Chondrocyte (in vitro differentiated cells): ENCODE data around the gene SMAP1. TPM values are rescaled to one million over a fixed set of nuclear protein-coding genes. Genes with fewer than 3 reads are reported as not detected.

Source experiments
- DNase-seq: peaks from one replicate; pipeline ENCODE4 v3.0.0; 2021; ENCODE audit warnings: mixed read lengths, low spot score
- H3K27ac Mint-ChIP-seq: one replicate; pipeline ENCODE4 v1.8.0; 2021; ENCODE audit warnings: mild to moderate bottlenecking, moderate library complexity, mixed read lengths; ENCODE audit not compliant: unreplicated experiment
- H3K27me3 Mint-ChIP-seq: 2 replicates; pipeline ENCODE4 v1.8.0; 2021; ENCODE audit warnings: low read depth, mixed read lengths
- H3K36me3 Mint-ChIP-seq: 2 replicates; pipeline ENCODE4 v1.8.0; 2021; ENCODE audit warnings: low read depth, mixed read lengths
- H3K4me1 Mint-ChIP-seq: 2 replicates; pipeline ENCODE4 v1.8.0; 2021; ENCODE audit warnings: low read depth, mild to moderate bottlenecking, mixed read lengths
- H3K4me3 Mint-ChIP-seq: one replicate; pipeline ENCODE4 v1.8.0; 2021; ENCODE audit warnings: mild to moderate bottlenecking, moderate library complexity, mixed read lengths; ENCODE audit not compliant: unreplicated experiment
- H3K9me3 Mint-ChIP-seq: 2 replicates; pipeline ENCODE4 v1.8.0; 2021; ENCODE audit warnings: low read depth, mixed read lengths
- CTCF ChIP-seq: fragments of 200-600 bp; sonication (generic); IDR thresholded peaks from 2 replicates; pipeline ENCODE4 v1.5.0; 2021; ENCODE audit warnings: antibody characterized with exemption, mild to moderate bottlenecking, moderate library complexity
- long read RNA-seq: library from polyadenylated mRNA; stranded (forward); transcript quantifications from one replicate; pipeline ENCODE4 v2.0.0, GENCODE V29; 2021
- total RNA-seq: library from RNA; stranded (reverse); gene quantifications from 3 replicates; pipeline ENCODE4 v1.2.1, GENCODE V29; 2021

SMAP1 gene
- 23.8 to 27.2 TPM (median 27.1 TPM) in 3 replicates for total RNA-seq
- long read RNA-seq, transcript SMAP1-201 (10 exons, 2,403 nt) = major isoform, 43 of 48 reads
- long read RNA-seq, partial matches to known transcripts = 2 of 48 reads
- long read RNA-seq, other reads (novel, unspliced or antisense) = 3 of 48 reads

- Mint-ChIP-seq H3K9me3 (no peaks in the 10 kb centered on the region), H3K4me1 (peaks cover 33% of the 10 kb centered on the region), H3K27ac (peak within 1 kb of the TSS; percentile 89), H3K4me3 (peak within 1 kb of the TSS; percentile 79), H3K27me3 (no peaks in the 10 kb centered on the region), H3K36me3 (no peaks in the 10 kb centered on the region)
- TF ChIP-seq CTCF = peak; percentile 26
- DNase-seq = peak; percentile 96
Measured at GRCh38 chr6:70667711-70668498, at the start of gene SMAP1. SMAP1 (plus strand) TSS chr6:70667883; CDS start chr6:70668024, 141 bp downstream.

- no peaks in the 10 kb centered on the region for H3K27me3 Mint-ChIP-seq
- H3K4me3 Mint-ChIP-seq = no peak overlapping the region
- H3K27ac Mint-ChIP-seq = no peak overlapping the region
- no peak for DNase-seq
- H3K4me1 Mint-ChIP-seq = no peaks in the 10 kb centered on the region
- no peaks in the 10 kb centered on the region for H3K36me3 Mint-ChIP-seq
- no peak for TF ChIP-seq CTCF
- no peaks in the 10 kb centered on the region for H3K9me3 Mint-ChIP-seq
Measured at GRCh38 chr6:70620746-70621145, 46.9 kb upstream of the SMAP1 start.

GRCh38 chr6:70622461-70622860, 45.2 kb upstream of the SMAP1 start:
- no peak for TF ChIP-seq CTCF
- no peaks in the 10 kb centered on the region for H3K27me3 Mint-ChIP-seq
- H3K4me1 Mint-ChIP-seq = no peaks in the 10 kb centered on the region
- no peak overlapping the region for H3K4me3 Mint-ChIP-seq
- no peaks in the 10 kb centered on the region for H3K36me3 Mint-ChIP-seq
- DNase-seq = no peak
- no peak overlapping the region for H3K27ac Mint-ChIP-seq
- H3K9me3 Mint-ChIP-seq = no peaks in the 10 kb centered on the region

GRCh38 chr6:70625436-70625835, 42.2 kb upstream of the SMAP1 start:
- no peaks in the 10 kb centered on the region for H3K36me3 Mint-ChIP-seq
- no peak for TF ChIP-seq CTCF
- no peak overlapping the region for H3K4me3 Mint-ChIP-seq
- no peaks in the 10 kb centered on the region for H3K9me3 Mint-ChIP-seq
- no peak for DNase-seq
- peaks cover 2% of the 10 kb centered on the region for H3K27me3 Mint-ChIP-seq
- no peaks in the 10 kb centered on the region for H3K4me1 Mint-ChIP-seq
- H3K27ac Mint-ChIP-seq = no peak overlapping the region

GRCh38 chr6:70627500-70628254, 40.0 kb upstream of the SMAP1 start:
- H3K27me3 Mint-ChIP-seq = peaks cover 4% of the 10 kb centered on the region
- H3K36me3 Mint-ChIP-seq = no peaks in the 10 kb centered on the region
- no peak overlapping the region for H3K4me3 Mint-ChIP-seq
- H3K9me3 Mint-ChIP-seq = no peaks in the 10 kb centered on the region
- H3K4me1 Mint-ChIP-seq = no peaks in the 10 kb centered on the region
- no peak for DNase-seq
- no peak overlapping the region for H3K27ac Mint-ChIP-seq
- TF ChIP-seq CTCF = no peak
